Aorta (tissue), 5 donors: ENCODE data around the gene SNX3. TPM values are rescaled to one million over a fixed set of nuclear protein-coding genes. Genes with fewer than 3 reads are reported as not detected.
"Not testable (repeated sequence)": the region's sequence is repeated elsewhere in the genome, so short reads cannot be mapped to it uniquely, and the experiment has no call there.

Experiments used
- ATAC-seq: fragments of 200-7000 bp; cut with Tn5 transposase; one replicate; pipeline ENCODE4 v1.9.1; 2022; ENCODE audit warnings: moderate library complexity; ENCODE audit not compliant: low FRiP score
- DNase-seq, 2 donors: peaks; one replicate each; pipeline ENCODE4 v3.0.0-alpha.2; 2020
- H3K27ac ChIP-seq, 2 donors: one replicate each; pipeline ENCODE4 v1.5.1; 2013; ENCODE audit warnings: low read length in 2 of 2, mild to moderate bottlenecking in 2 of 2, moderate library complexity in 2 of 2, control low read depth in 1 of 2, inconsistent platforms in 1 of 2, low read depth in 1 of 2
- H3K27me3 ChIP-seq, 2 donors: one replicate each; pipeline ENCODE4 v1.6.1; 2013; ENCODE audit warnings: control low read depth in 1 of 2, low read length in 1 of 2, mild to moderate bottlenecking in 1 of 2, moderate library complexity in 1 of 2; ENCODE audit not compliant: insufficient read depth in 2 of 2, control insufficient read depth in 1 of 2
- H3K36me3 ChIP-seq, 2 donors: one replicate each; pipeline ENCODE4 v1.6.1; 2013; ENCODE audit warnings: control low read depth in 1 of 2, low read length in 1 of 2, mild to moderate bottlenecking in 1 of 2; ENCODE audit not compliant: insufficient read depth in 2 of 2, control insufficient read depth in 1 of 2
- H3K4me1 ChIP-seq, 2 donors: one replicate each; pipeline ENCODE4 v1.6.1; 2013; ENCODE audit warnings: low read length in 2 of 2, control low read depth in 1 of 2, mild to moderate bottlenecking in 1 of 2, moderate library complexity in 1 of 2; ENCODE audit not compliant: insufficient read depth in 2 of 2, control insufficient read depth in 1 of 2
- H3K4me3 ChIP-seq, 2 donors: one replicate each; pipeline ENCODE4 v1.5.1; 2013; ENCODE audit warnings: low read length in 2 of 2, control low read depth in 1 of 2, mild to moderate bottlenecking in 1 of 2
- H3K9me3 ChIP-seq: one replicate; pipeline ENCODE4 v1.6.1; 2013; ENCODE audit warnings: mild to moderate bottlenecking, low read length; ENCODE audit not compliant: control insufficient read depth
- WGBS, 2 donors: extraction: QIAGEN DNeasy Blood & Tissue Kit; methylation state at CpG; one replicate each; pipeline ENCODE4 v1.1.7; 2013; 5-methylcytosine and 5-hydroxymethylcytosine counted together
- intact Hi-C, 2 donors: fragments of 100-400 bp; cut with DNase I; formaldehyde crosslinking; loops; one replicate each; pipeline versions ENCODE4 v1.14.2 to v1.15.0; 2022
- polyA plus RNA-seq, 2 donors: library from polyadenylated mRNA; stranded (reverse); fragments of 200-250 nt; gene quantifications; one replicate each; pipeline ENCODE4 v1.2.3, GENCODE V29; 2013
- total RNA-seq, 2 donors: library from RNA; stranded (reverse); fragmentation: NEBNext Ultra II Directional; extraction: Animal tissue kit (Norgen Biotek cat#: 25700); gene quantifications; one replicate each; pipeline ENCODE4 v1.2.1, GENCODE V29; 2021
- donor health status: healthy with polysubstance abuse.
- donor health status: Bipolar disorder and iron deficiency.
- donor health status: DM: no; HTN: no; CAD: no.
- donor health status: DM: no; HTN: no; CAD: no.
- donor health status: DM: yes; HTN: yes; CAD: no.

Gene SNX3
- total and polyA plus RNA-seq, 4 donors = 148 to 328 (median 190) TPM

- Histone ChIP-seq H3K9me3 (no peaks in the 10 kb centered on the region), H3K27me3 (no peaks in the 10 kb centered on the region), H3K27ac (no peak overlapping the region), H3K4me3 (no peak overlapping the region), H3K36me3 (no peaks in the 10 kb centered on the region), H3K4me1 (peaks cover 2 to 3% of the 10 kb centered on the region in 2 donors)
- DNase-seq (no peak), ATAC-seq (no peak)
- WGBS, 2 donors = 96 to 97% methylated on average over 5 of the region's 5 CpGs
- intact Hi-C loops = no loop called here
Measured at GRCh38 chr6:108252055-108252454, 8.8 kb downstream of the SNX3 start.

- H3K9me3 ChIP-seq = no peaks in the 10 kb centered on the region
- no peaks in the 10 kb centered on the region for H3K27me3 ChIP-seq
- intact Hi-C loops = no loop called here
- no peak overlapping the region for H3K27ac ChIP-seq
- WGBS, 2 donors = 35 to 50% methylated on average over 2 of the region's 2 CpGs
- no peak overlapping the region for H3K4me3 ChIP-seq
- peaks cover 2 to 3% of the 10 kb centered on the region in 2 donors for H3K4me1 ChIP-seq
- no peak for DNase-seq
- H3K36me3 ChIP-seq = peaks cover 0 to 2% of the 10 kb centered on the region in 2 donors
- ATAC-seq = no peak
Measured at GRCh38 chr6:108251252-108251651, 9.6 kb downstream of the SNX3 start.

GRCh38 chr6:108250240-108250866 is 10.5 kb downstream of the SNX3 start:
- Histone ChIP-seq H3K4me1 (peaks cover 2 to 3% of the 10 kb centered on the region in 2 donors), H3K27ac (no peak overlapping the region), H3K27me3 (no peaks in the 10 kb centered on the region), H3K36me3 (peaks cover 0 to 2% of the 10 kb centered on the region in 2 donors), H3K9me3 (no peaks in the 10 kb centered on the region), H3K4me3 (no peak overlapping the region)
- WGBS, 2 donors = 32 to 41% methylated on average over 2 of the region's 2 CpGs
- no peak for DNase-seq
- intact Hi-C loops = no loop called here
- ATAC-seq = no peak

- Histone ChIP-seq H3K36me3 (peaks cover 0 to 2% of the 10 kb centered on the region in 2 donors), H3K27me3 (no peaks in the 10 kb centered on the region), H3K4me3 (no peak overlapping the region), H3K9me3 (no peaks in the 10 kb centered on the region), H3K27ac (no peak overlapping the region), H3K4me1 (peaks cover 0 to 2% of the 10 kb centered on the region in 2 donors)
- 83 to 89% methylated on average over 1 of the region's 1 CpG for WGBS, 2 donors
- no peak for ATAC-seq
- DNase-seq = no peak
- intact Hi-C loops = no loop called here
Measured at GRCh38 chr6:108247965-108248536, 12.8 kb downstream of the SNX3 start.

- H3K27me3 ChIP-seq, H3K27ac ChIP-seq, H3K4me1 ChIP-seq, H3K9me3 ChIP-seq, DNase-seq, H3K4me3 ChIP-seq, ATAC-seq, H3K36me3 ChIP-seq, intact Hi-C loops: not testable (repeated sequence)
- 90 to 95% methylated on average over 7 of the region's 7 CpGs for WGBS, 2 donors
Measured at GRCh38 chr6:108245095-108245494, 15.7 kb downstream of the SNX3 start.

- 84 to 85% methylated on average over 2 of the region's 2 CpGs for WGBS, 2 donors
- Histone ChIP-seq H3K4me3 (no peak overlapping the region), H3K27ac (no peak overlapping the region), H3K9me3 (no peaks in the 10 kb centered on the region), H3K27me3 (no peaks in the 10 kb centered on the region), H3K4me1 (peaks cover 0 to 2% of the 10 kb centered on the region in 2 donors), H3K36me3 (peaks cover 0 to 2% of the 10 kb centered on the region in 2 donors)
- DNase-seq = no peak
- ATAC-seq = no peak
- intact Hi-C loops = no loop called here
Measured at GRCh38 chr6:108243836-108244235, 17.0 kb downstream of the SNX3 start.

- no peak for DNase-seq
- no peaks in the 10 kb centered on the region for H3K9me3 ChIP-seq
- H3K27me3 ChIP-seq = no peaks in the 10 kb centered on the region
- intact Hi-C loops = no loop called here
- H3K4me1 ChIP-seq = peaks cover 0 to 2% of the 10 kb centered on the region in 2 donors
- H3K4me3 ChIP-seq = no peak overlapping the region
- H3K36me3 ChIP-seq = peaks cover 0 to 2% of the 10 kb centered on the region in 2 donors
- ATAC-seq = no peak
- no peak overlapping the region for H3K27ac ChIP-seq
- WGBS, 2 donors = 98 to 100% methylated on average over 2 of the region's 2 CpGs
Measured at GRCh38 chr6:108242721-108243120, 18.1 kb downstream of the SNX3 start.

GRCh38 chr6:108242259-108242658 is 18.6 kb downstream of the SNX3 start:
- intact Hi-C loops = no loop called here
- peaks cover 0 to 2% of the 10 kb centered on the region in 2 donors for H3K4me1 ChIP-seq
- no peak overlapping the region for H3K4me3 ChIP-seq
- peaks cover 0 to 2% of the 10 kb centered on the region in 2 donors for H3K36me3 ChIP-seq
- no peak overlapping the region for H3K27ac ChIP-seq
- no peak for DNase-seq
- no peaks in the 10 kb centered on the region for H3K9me3 ChIP-seq
- WGBS, 2 donors = 97 to 98% methylated on average over 2 of the region's 2 CpGs
- no peak for ATAC-seq
- H3K27me3 ChIP-seq = no peaks in the 10 kb centered on the region

GRCh38 chr6:108238322-108238721 is 22.5 kb downstream of the SNX3 start:
- Histone ChIP-seq H3K36me3 (no peaks in the 10 kb centered on the region), H3K9me3 (no peaks in the 10 kb centered on the region), H3K4me3 (no peak overlapping the region), H3K27ac (no peak overlapping the region), H3K4me1 (peaks cover 0 to 2% of the 10 kb centered on the region in 2 donors), H3K27me3 (no peaks in the 10 kb centered on the region)
- ATAC-seq (no peak), DNase-seq (no peak)
- intact Hi-C loops = no loop called here
- 97 to 98% methylated on average over 4 of the region's 4 CpGs for WGBS, 2 donors
